Vagina (tissue), 2 donors: ENCODE results near the gene CCDC148. TPM values are rescaled to one million over a fixed set of nuclear protein-coding genes. Genes with fewer than 3 reads are reported as not detected.

Experiments
- DNase-seq, 2 donors: peaks; one replicate each; pipeline ENCODE4 v3.0.0-alpha.2; 2017; ENCODE audit errors: extremely low spot score in 2 of 2
- H3K27ac ChIP-seq: fragments of 200-600 bp; sonication (generic); one replicate; pipeline ENCODE4 v1.5.1; 2019
- H3K27me3 ChIP-seq: fragments of 200-600 bp; sonication (generic); one replicate; pipeline ENCODE4 v1.5.1; 2019
- H3K36me3 ChIP-seq, 2 donors: fragments of 200-600 bp; sonication (generic); one replicate each; pipeline ENCODE4 v1.5.1; 2017 to 2019
- H3K4me1 ChIP-seq: fragments of 200-600 bp; sonication (generic); one replicate; pipeline ENCODE4 v1.5.1; 2019
- H3K4me3 ChIP-seq, 2 donors: fragments of 200-600 bp; sonication (generic); 1 replicate in 1 of 2; 2 replicates in 1 of 2; pipeline ENCODE4 v1.5.1; 2016 to 2019
- H3K9me3 ChIP-seq: fragments of 200-600 bp; sonication (generic); one replicate; pipeline ENCODE4 v1.5.1; 2019
- POLR2A ChIP-seq, 2 donors: fragments of 450-650 bp; IDR thresholded peaks; one replicate each; pipeline ENCODE4 v1.6.1; 2017; ENCODE audit warnings: antibody characterized with exemption in 2 of 2, mild to moderate bottlenecking in 2 of 2, moderate library complexity in 2 of 2
- POLR2AphosphoS5 ChIP-seq, 2 donors: sonication (generic); formaldehyde crosslinking; IDR thresholded peaks; one replicate each; pipeline ENCODE4 v1.9.0; 2017; ENCODE audit warnings: antibody characterized with exemption in 2 of 2, mild to moderate bottlenecking in 2 of 2, low read depth in 1 of 2; ENCODE audit not compliant: insufficient read depth in 1 of 2
- intact Hi-C: fragments of 100-400 bp; cut with DNase I; formaldehyde crosslinking; loops from one replicate; pipeline ENCODE4 v1.15.1; 2023
- total RNA-seq: library from RNA; depleted of rRNA; stranded (reverse); fragments of >200 nt; gene quantifications from one replicate; pipeline ENCODE4 v1.2.3, GENCODE V29; 2016
- TF ChIP-seq, protein P1 (sequence below), 3 experiments: fragments of 450-650 bp in 2 of 3; fragments of 200-600 bp in 1 of 3; sonication (generic) in 1 of 3; IDR thresholded peaks; one replicate each; pipeline ENCODE4 v1.5.1; 2017 to 2019; ENCODE audit warnings: antibody characterized with exemption in 3 of 3, mild to moderate bottlenecking in 2 of 3, moderate library complexity in 2 of 3

CCDC148 gene
- total RNA-seq, 1 donor from 2014 or later, result not detected

DNA sequence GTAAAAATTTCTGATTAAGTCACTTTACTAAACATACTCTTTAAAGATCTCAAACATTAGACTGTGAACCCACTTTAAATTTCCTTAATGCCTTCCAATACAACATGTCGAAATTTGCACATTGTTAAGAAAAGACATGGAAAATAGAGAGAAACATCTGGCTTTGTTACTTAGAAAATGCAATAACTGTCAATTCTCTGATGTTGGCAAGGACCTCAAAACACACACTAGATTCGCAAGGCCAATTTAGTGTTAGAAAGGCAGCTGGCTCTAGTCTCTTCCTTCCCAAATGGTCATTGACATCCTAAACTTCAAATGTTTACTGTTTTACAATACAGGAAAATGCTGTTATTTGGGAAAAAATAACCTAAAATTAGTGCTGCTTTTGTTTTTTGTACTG lies 244.3 kb downstream of the CCDC148 start:
- Histone ChIP-seq H3K27me3 (no peaks in the 10 kb centered on the region), H3K4me3 (no peak overlapping the region), H3K4me1 (peaks cover 10% of the 10 kb centered on the region), H3K9me3 (no peaks in the 10 kb centered on the region), H3K36me3 (no peaks in the 10 kb centered on the region), H3K27ac (no peak overlapping the region)
- no peak for DNase-seq
- TF ChIP-seq POLR2A (IDR thresholded peaks at IDR 0.05), result no peak
- TF ChIP-seq, protein P1, sequence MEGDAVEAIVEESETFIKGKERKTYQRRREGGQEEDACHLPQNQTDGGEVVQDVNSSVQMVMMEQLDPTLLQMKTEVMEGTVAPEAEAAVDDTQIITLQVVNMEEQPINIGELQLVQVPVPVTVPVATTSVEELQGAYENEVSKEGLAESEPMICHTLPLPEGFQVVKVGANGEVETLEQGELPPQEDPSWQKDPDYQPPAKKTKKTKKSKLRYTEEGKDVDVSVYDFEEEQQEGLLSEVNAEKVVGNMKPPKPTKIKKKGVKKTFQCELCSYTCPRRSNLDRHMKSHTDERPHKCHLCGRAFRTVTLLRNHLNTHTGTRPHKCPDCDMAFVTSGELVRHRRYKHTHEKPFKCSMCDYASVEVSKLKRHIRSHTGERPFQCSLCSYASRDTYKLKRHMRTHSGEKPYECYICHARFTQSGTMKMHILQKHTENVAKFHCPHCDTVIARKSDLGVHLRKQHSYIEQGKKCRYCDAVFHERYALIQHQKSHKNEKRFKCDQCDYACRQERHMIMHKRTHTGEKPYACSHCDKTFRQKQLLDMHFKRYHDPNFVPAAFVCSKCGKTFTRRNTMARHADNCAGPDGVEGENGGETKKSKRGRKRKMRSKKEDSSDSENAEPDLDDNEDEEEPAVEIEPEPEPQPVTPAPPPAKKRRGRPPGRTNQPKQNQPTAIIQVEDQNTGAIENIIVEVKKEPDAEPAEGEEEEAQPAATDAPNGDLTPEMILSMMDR (IDR thresholded peaks at IDR 0.05), result no peak
- TF ChIP-seq POLR2AphosphoS5 (IDR thresholded peaks at IDR 0.05; ENCODE audit: insufficient read depth in 1 of 2, low read depth in 1 of 2), result no peak
- intact Hi-C loops, result no loop called here

DNA sequence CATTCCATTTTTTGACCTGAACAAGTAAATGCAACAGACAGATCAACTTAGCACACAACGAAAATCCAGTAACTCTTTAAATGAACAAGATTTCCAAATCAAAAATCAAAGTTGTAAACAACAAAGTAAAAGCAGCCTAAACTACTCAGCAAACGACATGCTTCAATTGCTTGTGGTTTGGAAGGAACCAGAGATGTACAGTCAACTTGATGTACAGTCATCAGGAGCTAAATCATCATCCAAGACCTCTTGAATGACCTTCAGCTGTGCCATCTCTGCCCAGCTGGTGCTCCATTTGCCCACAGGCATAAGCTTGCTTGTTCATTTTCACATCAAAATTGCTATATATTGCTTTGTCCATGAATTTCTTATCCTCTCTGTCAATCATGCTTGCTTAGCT lies 245.1 kb downstream of the CCDC148 start:
- H3K4me1 ChIP-seq, result peaks cover 10% of the 10 kb centered on the region
- no peak overlapping the region for H3K27ac ChIP-seq
- H3K36me3 ChIP-seq, result no peaks in the 10 kb centered on the region
- TF ChIP-seq POLR2A (IDR thresholded peaks at IDR 0.05) (no peak), POLR2AphosphoS5 (IDR thresholded peaks at IDR 0.05; ENCODE audit: insufficient read depth in 1 of 2, low read depth in 1 of 2) (no peak)
- TF ChIP-seq, protein P1 (IDR thresholded peaks at IDR 0.05), result no peak
- no peak overlapping the region for H3K4me3 ChIP-seq
- H3K9me3 ChIP-seq, result no peaks in the 10 kb centered on the region
- intact Hi-C loops, result no loop called here
- DNase-seq, result no peak
- no peaks in the 10 kb centered on the region for H3K27me3 ChIP-seq

DNA sequence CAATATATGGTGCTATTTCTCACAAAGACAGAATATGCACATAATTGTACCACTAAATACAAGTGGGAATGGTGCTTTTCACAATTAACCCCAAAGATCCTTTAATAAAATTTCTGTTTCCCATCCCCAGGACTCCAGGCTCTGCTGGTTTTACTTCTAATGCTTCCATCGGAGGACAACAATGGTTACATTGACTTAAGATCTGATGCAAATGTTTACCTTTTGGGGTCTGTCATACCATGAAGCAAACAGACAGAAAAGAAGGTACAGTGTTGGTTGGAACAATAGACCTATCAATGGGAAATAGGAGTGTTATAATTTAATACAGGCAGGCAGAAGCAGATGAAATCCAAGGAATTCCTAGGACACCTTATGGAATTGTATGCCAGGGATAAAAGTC lies 249.2 kb downstream of the CCDC148 start:
- TF ChIP-seq, protein P1 (IDR thresholded peaks at IDR 0.05), result no peak
- no peak for TF ChIP-seq POLR2A (IDR thresholded peaks at IDR 0.05)
- no peak for TF ChIP-seq POLR2AphosphoS5 (IDR thresholded peaks at IDR 0.05; ENCODE audit: insufficient read depth in 1 of 2, low read depth in 1 of 2)
- peaks cover 9% of the 10 kb centered on the region for H3K4me1 ChIP-seq
- no peak overlapping the region for H3K4me3 ChIP-seq
- no peak overlapping the region for H3K27ac ChIP-seq
- DNase-seq, result no peak
- H3K9me3 ChIP-seq, result no peaks in the 10 kb centered on the region
- intact Hi-C loops, result no loop called here
- H3K27me3 ChIP-seq, result no peaks in the 10 kb centered on the region
- H3K36me3 ChIP-seq, result no peaks in the 10 kb centered on the region

DNA sequence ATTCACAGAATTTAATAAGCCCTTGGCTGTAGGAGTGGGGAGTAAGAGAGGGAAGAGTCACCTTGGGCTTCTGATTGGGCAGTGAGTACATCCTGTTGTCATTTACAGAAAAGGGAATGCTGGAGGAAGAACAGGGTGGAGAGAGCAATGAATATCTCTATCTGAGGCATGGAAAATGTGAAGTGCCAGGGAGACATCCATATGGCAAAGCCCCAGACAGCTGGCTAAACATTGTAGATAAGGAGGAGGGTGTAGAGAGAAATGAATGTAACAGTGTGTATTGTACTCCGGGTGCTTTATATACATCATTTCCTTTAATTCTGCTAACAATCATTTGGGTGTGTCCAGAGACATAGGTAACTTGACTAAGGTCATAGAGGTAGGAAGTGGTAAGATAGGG lies 251.3 kb downstream of the CCDC148 start:
- intact Hi-C loops, result no loop called here
- H3K27ac ChIP-seq, result no peak overlapping the region
- no peak for TF ChIP-seq POLR2AphosphoS5 (IDR thresholded peaks at IDR 0.05; ENCODE audit: insufficient read depth in 1 of 2, low read depth in 1 of 2)
- TF ChIP-seq, protein P1 (IDR thresholded peaks at IDR 0.05), result no peak
- TF ChIP-seq POLR2A (IDR thresholded peaks at IDR 0.05), result no peak
- H3K27me3 ChIP-seq, result no peaks in the 10 kb centered on the region
- no peak overlapping the region for H3K4me3 ChIP-seq
- H3K9me3 ChIP-seq, result no peaks in the 10 kb centered on the region
- no peaks in the 10 kb centered on the region for H3K4me1 ChIP-seq
- DNase-seq, result no peak
- no peaks in the 10 kb centered on the region for H3K36me3 ChIP-seq

DNA sequence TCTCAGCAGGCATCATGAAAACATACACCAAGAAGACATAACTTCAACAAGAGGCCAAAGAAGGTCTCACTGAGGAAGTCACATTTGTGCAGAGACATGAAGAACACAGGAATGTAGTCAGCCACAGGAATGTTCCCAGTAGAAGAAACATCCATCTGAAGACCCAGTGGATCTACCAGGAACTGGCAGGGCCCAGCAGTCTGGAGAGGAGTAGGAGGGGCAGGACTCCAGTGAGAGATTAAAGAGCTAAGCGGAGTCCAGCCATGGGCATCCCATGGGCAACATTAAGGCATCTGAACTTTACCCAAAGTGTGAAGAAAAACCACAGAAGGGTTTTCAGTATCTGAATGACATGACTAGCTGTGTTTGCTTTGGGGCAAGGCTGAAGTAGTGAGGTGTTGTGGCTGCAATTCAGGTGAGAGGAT lies 251.8 kb downstream of the CCDC148 start:
- intact Hi-C loops, result no loop called here
- Histone ChIP-seq H3K36me3 (no peaks in the 10 kb centered on the region), H3K9me3 (no peaks in the 10 kb centered on the region), H3K27ac (no peak overlapping the region), H3K4me1 (no peaks in the 10 kb centered on the region), H3K27me3 (no peaks in the 10 kb centered on the region), H3K4me3 (no peak overlapping the region)
- DNase-seq, result no peak
- TF ChIP-seq, protein P1 (IDR thresholded peaks at IDR 0.05), result no peak
- TF ChIP-seq POLR2A (IDR thresholded peaks at IDR 0.05), result no peak
- TF ChIP-seq POLR2AphosphoS5 (IDR thresholded peaks at IDR 0.05; ENCODE audit: insufficient read depth in 1 of 2, low read depth in 1 of 2), result no peak
